Measurements from ENCODE around the gene RICTOR.

- TF ChIP-seq CTCF (IDR thresholded peaks at IDR 0.05; ENCODE audit: extremely low read depth in 1 of 2, insufficient read depth in 1 of 2, low read depth in 1 of 2, low read length in 2 of 2), result no peak
- no peak for TF ChIP-seq FOS (IDR thresholded peaks at IDR 0.05; ENCODE audit: borderline replicate concordance, insufficient read depth, low read length)
- TF ChIP-seq MYC (IDR thresholded peaks at IDR 0.05; ENCODE audit: low read depth, low read length), result no peak
- no peak for TF ChIP-seq POLR2A (IDR thresholded peaks at IDR 0.05; ENCODE audit: low read depth, low read length)
- TF ChIP-seq EZH2 (IDR thresholded peaks at IDR 0.05; ENCODE audit: borderline replicate concordance, low read depth, low read length, severe bottlenecking), result no peak
- TF ChIP-seq MAX (IDR thresholded peaks at IDR 0.05; ENCODE audit: insufficient read depth, insufficient read length), result no peak
- no peak for TF ChIP-seq POLR2AphosphoS5 (IDR thresholded peaks at IDR 0.05; ENCODE audit: insufficient read depth, low read depth, low read length)
These were observed 40.0 kb upstream of the RICTOR start for GRCh38 chr5:39114155-39114554.
